DOHH2 (cell line): ENCODE data around the gene IFT122.

ENCODE experiments used
- H3F3A ChIP-seq: fragments of 200-600 bp; sonication (generic), shearing (Covaris generic); 2 replicates; pipeline ENCODE4 v1.6.0; 2016; ENCODE audit warnings: antibody characterized with exemption, mild to moderate bottlenecking; ENCODE audit not compliant: control insufficient read depth, insufficient read depth
- H3K27ac ChIP-seq: fragments of 200-600 bp; sonication (generic); 2 replicates; pipeline ENCODE4 v1.5.1; 2014; ENCODE audit warnings: low read depth, mild to moderate bottlenecking, low read length, moderate library complexity
- H3K27me3 ChIP-seq: fragments of 200-600 bp; sonication (generic); 2 replicates; pipeline ENCODE4 v1.6.1; 2014; ENCODE audit warnings: mild to moderate bottlenecking, low read length, mixed read lengths; ENCODE audit not compliant: control insufficient read depth
- H3K36me3 ChIP-seq: fragments of 200-600 bp; sonication (generic); 2 replicates; pipeline ENCODE4 v1.6.1; 2014; ENCODE audit warnings: mild to moderate bottlenecking, low read length, moderate library complexity, mixed read lengths; ENCODE audit not compliant: control insufficient read depth
- H3K4me1 ChIP-seq: fragments of 200-600 bp; sonication (generic); 2 replicates; pipeline ENCODE4 v1.6.1; 2014; ENCODE audit warnings: mild to moderate bottlenecking, low read length, mixed read lengths; ENCODE audit not compliant: control insufficient read depth
- H3K4me2 ChIP-seq: fragments of 200-600 bp; sonication (generic); 2 replicates; pipeline ENCODE4 v1.6.0; 2014; ENCODE audit warnings: mild to moderate bottlenecking, low read length, moderate library complexity
- H3K4me3 ChIP-seq: fragments of 200-600 bp; sonication (generic); 2 replicates; pipeline ENCODE4 v1.5.1; 2014; ENCODE audit warnings: mild to moderate bottlenecking, low read length, mixed read lengths
- H3K79me2 ChIP-seq: fragments of 200-600 bp; sonication (generic); 2 replicates; pipeline ENCODE4 v1.6.1; 2014; ENCODE audit warnings: mild to moderate bottlenecking, low read length, mixed read lengths; ENCODE audit not compliant: control insufficient read depth
- H3K9me2 ChIP-seq: fragments of 200-600 bp; sonication (generic); replicated peaks from 2 replicates; pipeline ENCODE4 v1.6.1; 2014; ENCODE audit warnings: mild to moderate bottlenecking, low read length, mixed read lengths; ENCODE audit not compliant: control insufficient read depth
- H3K9me3 ChIP-seq: fragments of 200-600 bp; sonication (generic); 2 replicates; pipeline ENCODE4 v1.6.1; 2014; ENCODE audit warnings: antibody characterized with exemption, low read length, mixed read lengths; ENCODE audit not compliant: control insufficient read depth, insufficient read depth
- H4K20me1 ChIP-seq: fragments of 200-600 bp; sonication (generic); 2 replicates; pipeline ENCODE4 v1.6.0; 2014; ENCODE audit warnings: low read depth, mild to moderate bottlenecking, antibody characterized with exemption, low read length, moderate library complexity; ENCODE audit not compliant: control insufficient read depth, insufficient read depth
- EZH2phosphoT487 ChIP-seq: fragments of 200-600 bp; sonication (generic); IDR thresholded peaks from 2 replicates; pipeline ENCODE4 v1.6.1; 2017; ENCODE audit warnings: borderline replicate concordance, mild to moderate bottlenecking, antibody characterized with exemption, low read length, moderate library complexity, mixed read lengths
- TF ChIP-seq, protein P1 (sequence below): fragments of 200-600 bp; sonication (generic); IDR thresholded peaks from one replicate; pipeline ENCODE4 v1.5.1; 2014; ENCODE audit warnings: antibody characterized with exemption, mild to moderate bottlenecking, low read depth, low read length; ENCODE audit not compliant: poor library complexity, severe bottlenecking

Gene IFT122

DNA sequence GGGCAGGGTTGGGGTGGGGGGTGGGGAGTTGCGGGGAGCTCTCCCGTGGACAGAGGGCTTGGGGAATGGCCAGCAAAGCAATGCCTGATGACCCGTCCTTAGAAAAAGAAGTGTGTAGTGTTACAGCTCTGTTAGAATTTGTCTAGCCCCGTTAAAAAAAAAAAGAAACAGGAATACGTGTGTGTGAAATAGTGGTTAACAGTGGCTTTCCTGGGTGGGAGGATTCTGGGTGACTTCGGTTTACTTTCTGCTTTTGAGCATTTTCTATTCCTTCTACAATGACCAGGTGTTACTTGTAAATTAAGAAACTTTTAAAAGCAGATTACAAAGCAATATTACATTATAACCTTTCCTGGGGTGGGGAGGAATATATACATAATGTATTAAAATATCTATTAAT lies 127.9 kb downstream of the IFT122 start:
- TF ChIP-seq, protein P1, sequence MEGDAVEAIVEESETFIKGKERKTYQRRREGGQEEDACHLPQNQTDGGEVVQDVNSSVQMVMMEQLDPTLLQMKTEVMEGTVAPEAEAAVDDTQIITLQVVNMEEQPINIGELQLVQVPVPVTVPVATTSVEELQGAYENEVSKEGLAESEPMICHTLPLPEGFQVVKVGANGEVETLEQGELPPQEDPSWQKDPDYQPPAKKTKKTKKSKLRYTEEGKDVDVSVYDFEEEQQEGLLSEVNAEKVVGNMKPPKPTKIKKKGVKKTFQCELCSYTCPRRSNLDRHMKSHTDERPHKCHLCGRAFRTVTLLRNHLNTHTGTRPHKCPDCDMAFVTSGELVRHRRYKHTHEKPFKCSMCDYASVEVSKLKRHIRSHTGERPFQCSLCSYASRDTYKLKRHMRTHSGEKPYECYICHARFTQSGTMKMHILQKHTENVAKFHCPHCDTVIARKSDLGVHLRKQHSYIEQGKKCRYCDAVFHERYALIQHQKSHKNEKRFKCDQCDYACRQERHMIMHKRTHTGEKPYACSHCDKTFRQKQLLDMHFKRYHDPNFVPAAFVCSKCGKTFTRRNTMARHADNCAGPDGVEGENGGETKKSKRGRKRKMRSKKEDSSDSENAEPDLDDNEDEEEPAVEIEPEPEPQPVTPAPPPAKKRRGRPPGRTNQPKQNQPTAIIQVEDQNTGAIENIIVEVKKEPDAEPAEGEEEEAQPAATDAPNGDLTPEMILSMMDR: no peak
- Histone ChIP-seq H4K20me1 (no peaks in the 10 kb centered on the region), H3K36me3 (no peaks in the 10 kb centered on the region), H3K4me2 (no peak overlapping the region), H3F3A (no peaks in the 10 kb centered on the region), H3K4me3 (no peak overlapping the region), H3K9me2 (no peaks in the 10 kb centered on the region), H3K9me3 (no peaks in the 10 kb centered on the region), H3K27ac (no peak overlapping the region), H3K4me1 (no peaks in the 10 kb centered on the region), H3K27me3 (no peaks in the 10 kb centered on the region), H3K79me2 (no peaks in the 10 kb centered on the region)

DNA sequence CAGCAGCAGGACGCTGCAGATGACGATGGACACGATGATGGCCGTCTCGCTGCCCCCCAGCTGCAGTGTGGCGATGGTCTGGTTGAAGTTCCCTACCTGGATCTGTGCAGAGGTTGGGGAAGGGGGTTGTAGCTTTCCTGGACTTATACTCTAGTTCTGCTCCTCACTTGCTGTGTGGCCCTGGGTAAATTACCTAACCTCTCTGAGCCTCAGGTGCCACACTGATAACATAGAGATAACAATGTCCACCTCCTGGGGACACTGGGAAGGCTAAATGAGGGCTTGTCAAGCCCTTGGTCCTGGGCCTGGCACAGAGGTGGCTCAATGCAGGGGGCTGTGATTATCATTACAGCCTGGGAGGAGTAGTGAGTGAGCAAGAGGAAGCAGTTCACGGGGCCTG lies 129.8 kb downstream of the IFT122 start:
- H3K9me3 ChIP-seq: no peaks in the 10 kb centered on the region
- TF ChIP-seq EZH2phosphoT487: no peak
- TF ChIP-seq, protein P1: no peak
- no peak overlapping the region for H3K4me3 ChIP-seq
- H3K27me3 ChIP-seq: no peaks in the 10 kb centered on the region
- no peak overlapping the region for H3K27ac ChIP-seq
- H3K4me2 ChIP-seq: no peak overlapping the region
- H3F3A ChIP-seq: no peaks in the 10 kb centered on the region
- no peaks in the 10 kb centered on the region for H3K79me2 ChIP-seq
- H3K36me3 ChIP-seq: no peaks in the 10 kb centered on the region
- H3K4me1 ChIP-seq: peaks cover 11% of the 10 kb centered on the region; the same call in 1 of the 2 replicates
- no peaks in the 10 kb centered on the region for H3K9me2 ChIP-seq
- H4K20me1 ChIP-seq: no peaks in the 10 kb centered on the region
